Stimulated activated CD4-positive, alpha-beta T cell treated with anti-CD3 and anti-CD28 coated beads, Interleukin-12 subunit alpha, Interleukin-12 subunit beta, amount 100 ng/mL, for 4 hours (primary cell): ENCODE measurements around the gene RASL12.
A peak's percentile ranks its signal among the peaks of the same experiment; 100 is the strongest.
"Not testable (repeated sequence)": the region's sequence is repeated elsewhere in the genome, so short reads cannot be mapped to it uniquely, and the experiment has no call there.

Experiments
- DNase-seq: peaks from one replicate; pipeline ENCODE4 v3.0.0-alpha.2; 2020

Gene RASL12

DNA sequence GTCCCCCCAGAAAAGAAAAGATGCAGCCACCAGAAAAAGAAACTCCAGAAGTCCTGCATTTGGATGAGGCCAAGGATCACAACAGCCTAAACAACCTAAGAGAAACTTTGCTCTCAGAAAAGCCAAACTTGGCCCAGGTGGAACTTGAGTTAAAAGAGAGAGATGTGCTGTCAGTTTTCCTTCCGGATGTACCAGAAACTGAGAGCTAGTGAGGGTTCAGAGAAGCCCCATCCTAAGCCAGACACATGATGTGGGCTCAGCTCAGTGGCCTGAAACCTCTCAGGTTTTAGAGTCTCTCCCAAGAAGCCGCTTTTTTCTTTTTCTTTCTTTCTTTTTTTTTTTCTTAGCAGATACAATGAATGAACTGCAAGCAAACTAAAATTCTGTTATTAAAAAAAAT, 14.8 kb downstream of the RASL12 start:
- no peak for DNase-seq

- no peak for DNase-seq
Observed at GRCh38 chr15:65051266-65051665, 16.5 kb downstream of the RASL12 start.

DNA sequence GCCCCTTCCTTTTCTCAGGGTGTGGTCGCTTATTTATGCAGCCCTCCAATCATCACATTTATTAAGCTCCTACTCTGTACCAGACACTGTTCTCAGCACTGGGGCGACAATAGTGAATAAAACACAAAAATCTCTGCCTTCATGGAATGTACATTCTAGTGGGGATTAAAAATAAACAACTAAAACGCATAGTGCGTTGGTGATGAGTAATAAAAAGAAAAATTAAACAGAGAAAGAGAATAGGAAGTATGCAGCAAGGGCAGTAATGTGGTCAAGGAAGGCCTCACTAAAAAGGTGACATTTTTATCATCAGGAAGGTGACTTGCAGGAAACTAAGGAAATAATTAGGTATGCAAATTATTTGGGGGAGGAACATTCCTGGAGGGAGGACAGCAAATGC, 17.5 kb downstream of the RASL12 start:
- no peak for DNase-seq

GRCh38 chr15:65049418-65049840, 18.4 kb downstream of the RASL12 start:
- peak; percentile 86 for DNase-seq

GRCh38 chr15:65048241-65048640, 19.6 kb downstream of the RASL12 start:
- no peak for DNase-seq

GRCh38 chr15:65044724-65045481, 22.9 kb downstream of the RASL12 start, which contains the start of gene SLC51B:
Gene SLC51B, plus strand, starts transcription at chr15:65045387. Its CDS starts 4,618 bp downstream, at chr15:65050005.
- no peak for DNase-seq

DNA sequence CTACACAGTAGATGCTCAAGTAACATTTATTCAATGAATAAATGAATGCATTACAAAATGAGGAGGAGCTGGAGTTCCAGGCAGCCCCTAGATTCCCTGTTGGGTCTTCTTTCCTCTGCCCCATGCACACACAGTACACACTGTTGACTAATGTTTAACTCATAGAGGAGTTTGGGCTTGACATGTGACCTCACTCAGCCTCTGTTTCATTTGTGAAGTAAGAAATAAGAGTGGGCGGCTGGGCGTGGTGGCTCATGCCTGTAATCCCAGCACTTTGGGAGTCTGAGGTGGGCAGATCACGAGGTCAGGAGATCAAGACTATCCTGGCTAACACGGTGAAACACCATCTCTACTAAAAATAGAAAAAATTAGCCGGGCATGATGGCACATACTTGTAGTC, 23.6 kb downstream of the RASL12 start:
- not testable (repeated sequence) for DNase-seq

DNA sequence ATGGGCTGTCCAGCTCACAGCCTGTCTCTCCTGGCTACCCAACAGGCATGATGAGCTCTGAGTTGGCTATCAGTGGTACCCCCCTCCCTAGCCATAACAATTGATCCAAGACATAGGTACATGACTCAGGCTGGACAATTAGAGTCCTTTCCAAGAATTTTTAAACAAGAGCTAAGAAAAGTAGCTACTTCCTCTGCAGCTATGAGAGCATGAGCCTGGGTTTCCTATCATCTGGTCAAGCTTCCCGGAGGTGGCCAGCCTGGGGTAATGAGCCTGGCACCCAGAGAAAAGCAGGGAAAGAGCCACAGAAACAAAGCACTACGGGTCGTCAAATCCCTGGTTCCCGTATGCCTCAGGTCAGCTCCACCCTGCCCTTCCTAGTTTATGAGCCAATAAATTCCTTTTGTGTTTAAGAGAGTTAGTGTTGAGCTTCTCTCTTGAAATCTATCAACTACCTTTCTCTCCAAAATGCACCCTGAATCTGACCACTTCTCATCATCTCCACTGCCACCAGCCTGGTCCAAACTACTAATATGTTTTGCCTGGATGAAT, 24.9 kb downstream of the RASL12 start:
- DNase-seq = no peak

DNA sequence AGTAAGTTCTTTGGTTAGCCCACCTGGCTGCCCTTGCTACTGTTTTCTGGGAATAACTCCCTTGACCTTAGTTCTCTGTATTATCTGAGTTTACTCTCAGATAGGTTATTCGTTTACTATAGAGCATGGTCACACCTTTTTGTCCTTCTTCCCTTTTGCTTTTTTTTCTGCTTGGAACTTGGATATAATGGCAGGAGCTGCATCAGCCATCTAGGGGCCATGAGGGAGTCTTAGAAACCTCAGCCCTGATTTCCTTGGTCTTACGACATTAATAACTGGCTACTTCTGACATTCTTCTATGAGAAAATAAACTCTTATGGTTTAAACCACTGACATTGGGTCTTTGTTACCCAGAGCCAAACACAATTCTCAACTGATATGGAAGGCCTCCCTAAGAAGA, 26.0 kb downstream of the RASL12 start:
- DNase-seq = no peak

DNA sequence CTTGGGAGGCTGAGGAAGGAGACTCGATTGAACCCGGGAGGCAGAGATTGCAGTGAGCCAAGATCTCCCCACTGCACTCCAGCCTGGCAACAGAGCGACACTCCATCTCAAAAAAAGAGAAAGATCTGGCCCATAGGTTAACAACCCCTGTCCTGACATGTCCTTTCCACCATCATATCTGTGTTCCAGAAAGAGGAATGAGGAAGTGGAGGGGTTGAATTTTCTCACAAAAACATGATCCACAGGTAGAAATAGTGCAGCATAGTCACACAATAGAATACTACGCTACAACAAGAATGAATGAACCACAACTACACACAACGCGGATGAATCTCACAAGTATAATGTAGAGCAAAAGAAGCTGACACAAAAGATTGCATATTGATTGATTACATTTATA, 27.3 kb downstream of the RASL12 start:
- no peak for DNase-seq

GRCh38 chr15:65038836-65039235, 29.0 kb downstream of the RASL12 start:
- DNase-seq = no peak

DNA sequence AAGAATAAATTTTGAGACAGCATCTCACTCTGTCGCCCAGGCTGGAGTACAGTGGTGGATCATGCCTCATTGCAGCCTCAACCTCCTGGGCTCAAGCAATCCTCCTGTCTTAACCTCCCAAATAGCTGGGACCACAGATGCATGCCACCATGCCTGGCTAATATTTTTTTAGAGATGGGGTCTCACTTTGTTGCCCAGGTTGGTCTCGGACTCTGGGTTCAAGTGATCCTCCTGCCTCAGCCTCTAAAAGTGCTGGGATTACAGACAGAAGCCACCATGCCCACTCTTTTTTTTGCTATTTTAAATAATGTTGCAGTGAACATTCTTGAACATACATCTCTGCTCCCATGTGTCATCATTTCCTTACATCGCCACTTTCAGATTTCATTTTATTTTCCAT, 29.4 kb downstream of the RASL12 start:
- DNase-seq = no peak

- DNase-seq = no peak
Observed at GRCh38 chr15:65037309-65037708, 30.5 kb downstream of the RASL12 start.

DNA sequence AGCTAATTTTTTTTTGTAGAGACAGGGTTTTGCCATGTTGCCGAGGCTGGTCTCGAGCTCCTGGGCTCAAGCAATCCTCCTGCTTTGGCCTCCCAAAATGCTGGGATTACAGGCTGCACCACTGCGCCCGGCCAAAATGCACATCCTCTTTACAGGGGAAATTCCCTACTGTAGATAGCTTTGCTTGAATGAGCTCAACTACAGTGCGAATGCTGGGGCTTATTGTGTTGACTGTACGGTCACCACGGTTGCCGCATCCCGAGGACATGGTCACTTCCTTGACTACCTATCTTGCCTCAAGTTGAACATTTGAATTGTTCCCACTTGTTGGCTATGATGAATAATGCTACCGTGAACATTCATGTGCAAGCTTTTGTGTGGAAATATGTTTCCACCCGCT, 33.1 kb downstream of the RASL12 start:
- no peak for DNase-seq

DNA sequence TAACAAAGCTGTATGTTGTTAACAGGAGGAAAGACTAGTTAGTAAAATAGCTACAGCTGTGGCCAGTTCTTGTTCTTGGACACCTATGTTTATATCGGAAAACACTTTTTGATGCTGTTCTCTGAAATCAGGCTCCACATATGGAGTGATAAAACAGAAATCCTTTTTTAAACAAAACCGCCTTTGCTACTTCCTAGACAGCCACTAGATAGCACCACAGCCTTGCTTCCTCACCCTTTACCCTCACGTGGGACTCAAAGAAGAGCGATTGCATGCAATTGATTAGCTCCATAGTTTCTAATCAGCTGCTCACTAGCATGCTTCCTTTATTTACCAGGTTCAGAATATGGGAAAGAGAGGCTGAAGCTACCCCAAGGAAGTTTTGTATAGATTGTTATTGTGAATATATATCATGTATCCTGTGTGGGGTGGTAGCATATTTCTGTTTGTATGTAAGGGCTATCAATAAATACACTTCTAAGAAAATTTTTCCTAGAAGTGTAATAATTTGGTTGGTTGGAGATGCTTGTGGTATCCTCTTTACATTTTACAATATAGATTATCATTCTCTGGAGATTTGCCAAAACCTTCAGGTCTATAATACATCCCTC, 34.0 kb downstream of the RASL12 start:
- DNase-seq = no peak

- peak; percentile 16 for DNase-seq
Observed at GRCh38 chr15:65032801-65033537, 34.8 kb downstream of the RASL12 start.

- DNase-seq = no peak
Observed at GRCh38 chr15:65029736-65030208, 38.0 kb downstream of the RASL12 start.

GRCh38 chr15:65028921-65029735, 38.7 kb downstream of the RASL12 start, which contains the start of gene MTFMT:
Gene MTFMT, minus strand, starts transcription at chr15:65029639. Its CDS starts 26 bp downstream, at chr15:65029613.
- peak; percentile 97 for DNase-seq

DNA sequence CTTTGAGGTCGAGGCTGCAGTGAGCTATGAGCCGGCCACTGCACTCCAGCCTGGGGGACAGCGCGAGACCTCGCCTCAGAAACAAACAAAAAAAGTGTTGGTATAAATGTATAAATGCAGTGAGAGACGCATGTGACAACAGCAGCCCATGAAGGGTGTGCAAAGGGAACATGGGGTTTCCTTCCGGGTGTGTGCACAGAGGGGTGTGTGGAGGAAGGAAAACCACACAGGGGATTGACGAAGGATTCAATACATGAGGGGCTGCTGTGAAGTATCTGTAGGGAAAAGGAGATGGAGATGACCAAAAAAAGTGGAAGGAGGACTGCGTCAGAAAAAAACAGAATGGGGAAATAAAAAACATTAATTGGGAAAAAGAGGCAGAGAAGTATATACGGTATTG, 39.5 kb downstream of the RASL12 start:
- no peak for DNase-seq

- no peak for DNase-seq
Observed at GRCh38 chr15:65027593-65027992, 40.2 kb downstream of the RASL12 start.

- DNase-seq = no peak
Observed at GRCh38 chr15:65026756-65027155, 41.0 kb downstream of the RASL12 start.

GRCh38 chr15:65021488-65021887, 46.3 kb downstream of the RASL12 start:
- no peak for DNase-seq
